NB4 (cell line): Measurements from ENCODE around the gene ZEB2.

Experiments
- POLR2A ChIP-seq: IDR thresholded peaks from 2 replicates; pipeline ENCODE4 v1.6.1; 2011; ENCODE audit warnings: mild to moderate bottlenecking; ENCODE audit not compliant: insufficient read length; ENCODE audit errors: extremely low read depth
- TF ChIP-seq, protein P1 (sequence below): IDR thresholded peaks from 2 replicates; pipeline ENCODE4 v1.6.1; 2011; ENCODE audit warnings: low read depth, low read length

DNA sequence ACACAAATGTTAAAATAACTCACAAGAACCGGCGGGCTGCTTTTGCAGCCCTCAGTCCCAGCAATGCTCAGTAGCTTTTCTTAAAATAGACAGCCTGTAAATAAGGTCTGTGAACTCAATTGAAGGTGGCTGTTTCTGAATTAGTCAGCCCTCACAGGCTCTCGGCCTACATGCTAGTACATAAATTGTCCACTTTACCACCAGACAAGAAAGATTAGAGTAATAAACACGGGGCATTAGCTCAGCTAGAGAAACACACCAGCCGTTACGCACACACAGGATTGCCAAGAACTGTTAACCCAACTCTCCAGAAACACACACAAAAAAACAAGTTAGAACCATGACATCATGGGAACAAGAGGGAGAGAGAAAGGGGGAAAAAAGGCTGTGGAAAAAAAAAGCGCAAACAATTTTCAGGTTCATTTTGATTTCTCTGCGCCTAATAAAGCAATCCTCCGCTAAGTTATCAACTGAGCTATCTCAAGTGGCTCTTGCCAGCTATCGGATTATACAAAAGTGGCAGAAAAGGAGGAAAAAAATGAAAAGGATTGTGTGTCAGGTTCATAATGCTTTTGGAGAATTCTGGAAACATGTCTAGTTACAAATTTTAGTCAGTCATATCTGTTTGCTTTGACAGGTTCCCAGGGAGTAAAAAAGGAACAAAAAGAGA is 89.1 kb downstream of the ZEB2 start:
- TF ChIP-seq POLR2A, result no peak
- TF ChIP-seq, protein P1, sequence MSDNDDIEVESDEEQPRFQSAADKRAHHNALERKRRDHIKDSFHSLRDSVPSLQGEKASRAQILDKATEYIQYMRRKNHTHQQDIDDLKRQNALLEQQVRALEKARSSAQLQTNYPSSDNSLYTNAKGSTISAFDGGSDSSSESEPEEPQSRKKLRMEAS, result no peak
